GM18505 (cell line): ENCODE results near the gene GRIN1.
A peak's percentile ranks its signal among the peaks of the same experiment; 100 is the strongest.

Experiments
- ATAC-seq: cut with Tn5 transposase; IDR thresholded peaks from one replicate; pipeline ENCODE4 v1.9.1; 2021; ENCODE audit not compliant: unreplicated experiment
- POLR2A ChIP-seq: IDR thresholded peaks from 4 replicates; pipeline ENCODE4 v1.6.1; 2011; ENCODE audit warnings: borderline replicate concordance; ENCODE audit not compliant: insufficient read depth, insufficient read length; ENCODE audit errors: extremely low read depth

Gene GRIN1

DNA sequence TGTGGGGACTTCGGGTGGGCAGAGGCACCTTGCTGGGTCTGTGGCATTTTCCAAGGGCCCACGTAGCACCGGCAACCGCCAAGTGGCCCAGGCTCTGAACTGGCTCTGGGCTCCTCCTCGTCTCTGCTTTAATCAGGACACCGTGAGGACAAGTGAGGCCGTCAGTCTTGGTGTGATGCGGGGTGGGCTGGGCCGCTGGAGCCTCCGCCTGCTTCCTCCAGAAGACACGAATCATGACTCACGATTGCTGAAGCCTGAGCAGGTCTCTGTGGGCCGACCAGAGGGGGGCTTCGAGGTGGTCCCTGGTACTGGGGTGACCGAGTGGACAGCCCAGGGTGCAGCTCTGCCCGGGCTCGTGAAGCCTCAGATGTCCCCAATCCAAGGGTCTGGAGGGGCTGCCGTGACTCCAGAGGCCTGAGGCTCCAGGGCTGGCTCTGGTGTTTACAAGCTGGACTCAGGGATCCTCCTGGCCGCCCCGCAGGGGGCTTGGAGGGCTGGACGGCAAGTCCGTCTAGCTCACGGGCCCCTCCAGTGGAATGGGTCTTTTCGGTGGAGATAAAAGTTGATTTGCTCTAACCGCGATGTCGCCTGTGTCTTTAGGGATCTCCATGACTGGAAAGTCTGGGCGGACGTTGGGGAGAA lies 30.2 kb upstream of the GRIN1 start:
- no peak for ATAC-seq
- TF ChIP-seq POLR2A = no peak

DNA sequence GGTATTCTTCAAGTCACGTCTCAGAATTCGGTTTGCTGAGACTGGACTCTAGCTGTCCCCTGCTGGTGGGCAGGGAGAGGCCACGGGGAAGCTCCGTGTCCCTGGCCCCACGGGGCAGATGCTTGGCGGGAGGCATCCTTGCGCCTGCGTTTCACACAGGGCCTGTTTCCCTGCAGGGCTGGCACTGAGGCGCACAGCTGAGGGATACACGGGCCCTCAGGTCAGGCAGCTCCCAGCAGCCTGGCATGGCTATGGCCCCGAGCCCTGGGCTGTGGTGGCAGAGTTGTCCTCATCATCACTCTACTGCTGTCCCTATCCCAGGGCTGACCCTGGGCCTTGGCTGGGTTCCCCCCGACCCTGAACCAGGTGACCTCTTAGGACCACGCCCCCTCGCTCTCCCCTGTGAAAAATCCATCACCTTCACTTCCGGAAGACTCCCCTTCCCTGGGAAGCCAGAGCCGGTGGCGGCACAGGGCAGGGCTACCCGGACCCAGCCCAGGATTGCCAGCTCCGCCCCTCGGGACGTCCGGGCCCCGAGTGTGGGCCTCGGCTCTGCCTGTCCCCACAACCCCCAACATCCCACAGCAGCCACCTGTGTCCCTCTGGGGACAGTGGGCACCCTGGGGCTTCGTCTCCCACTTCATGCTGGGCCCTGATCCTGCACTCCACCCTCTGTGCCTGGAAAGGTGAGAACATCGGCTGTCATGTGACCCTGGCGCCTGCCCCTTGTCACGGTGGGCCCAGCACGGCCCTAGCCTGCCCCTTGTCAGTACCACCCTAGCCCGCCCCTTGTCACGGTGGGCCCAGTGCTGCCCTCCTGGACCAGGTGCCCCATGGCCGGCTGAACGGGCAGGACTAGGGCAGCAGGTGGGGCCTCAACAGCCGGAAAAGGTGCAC lies 29.5 kb upstream of the GRIN1 start:
- no peak for TF ChIP-seq POLR2A

GRCh38 chr9:137110147-137110910 lies 28.6 kb upstream of the GRIN1 start:
- ATAC-seq = no peak
- TF ChIP-seq POLR2A = no peak

More for the DNA sequence above, 29.5 kb upstream of the GRIN1 start:
- no peak for ATAC-seq

DNA sequence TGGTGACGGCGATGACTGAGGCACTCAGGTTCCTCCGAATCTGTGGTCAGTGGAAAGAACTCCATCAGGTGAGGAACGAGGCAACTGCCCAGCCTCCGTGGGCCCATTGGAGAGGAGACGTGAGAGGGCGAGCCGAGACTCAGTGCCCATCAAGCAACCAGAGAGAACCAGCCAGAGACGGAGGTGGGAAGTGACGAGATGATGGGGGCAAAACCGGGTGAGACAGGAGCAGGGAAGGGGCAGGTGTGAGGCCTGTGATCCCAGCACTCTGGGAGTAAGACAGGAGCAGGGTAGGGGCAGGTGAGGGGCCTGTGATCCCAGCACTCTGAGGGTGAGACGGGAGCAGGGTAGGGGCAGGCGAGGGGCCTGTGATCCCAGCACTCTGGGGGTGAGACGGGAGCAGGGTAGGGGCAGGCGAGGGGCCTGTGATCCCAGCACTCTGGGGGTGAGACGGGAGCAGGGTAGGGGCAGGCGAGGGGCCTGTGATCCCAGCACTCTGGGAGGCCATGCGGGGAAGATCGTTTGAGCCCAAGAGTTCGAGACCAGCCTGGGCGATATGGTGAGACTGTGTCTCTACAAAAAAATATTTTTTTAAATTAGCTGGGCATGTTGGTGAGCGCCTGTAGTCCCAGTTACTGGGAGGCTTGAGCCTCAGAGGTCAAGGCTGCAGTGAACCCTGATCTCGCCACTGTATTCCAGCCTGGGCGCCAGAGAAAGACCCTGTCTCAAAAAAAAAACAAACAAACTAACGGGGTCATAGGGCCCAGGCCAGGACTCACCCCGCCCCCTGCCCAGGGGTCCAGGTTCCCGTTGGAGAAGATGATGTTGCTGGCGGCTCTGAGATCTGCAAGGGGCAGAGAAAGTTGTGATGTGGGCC lies 27.8 kb upstream of the GRIN1 start:
- ATAC-seq = no peak
- no peak for TF ChIP-seq POLR2A

DNA sequence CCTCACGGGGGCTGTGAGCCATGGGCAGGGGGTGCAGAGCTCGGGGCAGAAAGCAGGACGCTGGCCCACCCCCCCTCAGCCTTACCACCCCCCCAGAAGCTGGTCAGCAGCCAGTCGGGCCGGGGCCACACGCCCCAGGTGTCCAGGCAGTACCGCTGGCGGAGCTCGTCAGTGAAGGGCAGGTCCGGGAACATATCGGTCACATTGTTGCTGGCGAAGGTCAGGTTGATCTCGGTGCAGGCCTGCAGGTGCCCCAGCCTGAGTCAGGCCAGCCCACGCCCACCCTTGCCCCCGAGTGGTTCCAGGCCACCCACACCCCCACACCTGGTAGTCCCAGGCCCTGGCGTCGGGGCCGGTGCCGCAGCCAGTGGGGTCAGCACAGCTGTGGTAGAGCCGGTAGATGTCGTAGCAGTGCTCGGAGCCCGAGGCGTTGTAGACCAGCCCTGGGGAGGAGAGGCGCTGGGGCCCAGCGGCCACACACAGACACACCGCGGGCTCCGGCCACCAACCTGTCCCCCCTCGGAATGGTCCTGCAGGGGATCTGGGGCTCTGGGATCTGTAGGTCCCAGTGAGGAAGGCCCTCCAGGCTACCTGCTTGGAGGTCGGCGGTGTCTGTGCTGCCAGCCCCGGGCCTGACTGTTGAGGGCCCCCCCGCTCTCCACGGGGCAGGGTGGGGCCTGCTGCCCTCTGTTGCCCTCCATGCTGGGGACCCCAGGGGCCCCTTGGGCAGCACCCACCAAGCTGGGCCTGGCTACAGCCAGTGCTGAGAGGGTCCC lies 27.0 kb upstream of the GRIN1 start:
- ATAC-seq = no peak
- TF ChIP-seq POLR2A = no peak

- no peak for ATAC-seq
- TF ChIP-seq POLR2A = no peak
Measured at GRCh38 chr9:137112564-137113384, 26.2 kb upstream of the GRIN1 start.

GRCh38 chr9:137113385-137114159 lies 25.4 kb upstream of the GRIN1 start:
- no peak for ATAC-seq
- no peak for TF ChIP-seq POLR2A

GRCh38 chr9:137114220-137114612 lies 24.7 kb upstream of the GRIN1 start:
- TF ChIP-seq POLR2A = no peak
- ATAC-seq = no peak

DNA sequence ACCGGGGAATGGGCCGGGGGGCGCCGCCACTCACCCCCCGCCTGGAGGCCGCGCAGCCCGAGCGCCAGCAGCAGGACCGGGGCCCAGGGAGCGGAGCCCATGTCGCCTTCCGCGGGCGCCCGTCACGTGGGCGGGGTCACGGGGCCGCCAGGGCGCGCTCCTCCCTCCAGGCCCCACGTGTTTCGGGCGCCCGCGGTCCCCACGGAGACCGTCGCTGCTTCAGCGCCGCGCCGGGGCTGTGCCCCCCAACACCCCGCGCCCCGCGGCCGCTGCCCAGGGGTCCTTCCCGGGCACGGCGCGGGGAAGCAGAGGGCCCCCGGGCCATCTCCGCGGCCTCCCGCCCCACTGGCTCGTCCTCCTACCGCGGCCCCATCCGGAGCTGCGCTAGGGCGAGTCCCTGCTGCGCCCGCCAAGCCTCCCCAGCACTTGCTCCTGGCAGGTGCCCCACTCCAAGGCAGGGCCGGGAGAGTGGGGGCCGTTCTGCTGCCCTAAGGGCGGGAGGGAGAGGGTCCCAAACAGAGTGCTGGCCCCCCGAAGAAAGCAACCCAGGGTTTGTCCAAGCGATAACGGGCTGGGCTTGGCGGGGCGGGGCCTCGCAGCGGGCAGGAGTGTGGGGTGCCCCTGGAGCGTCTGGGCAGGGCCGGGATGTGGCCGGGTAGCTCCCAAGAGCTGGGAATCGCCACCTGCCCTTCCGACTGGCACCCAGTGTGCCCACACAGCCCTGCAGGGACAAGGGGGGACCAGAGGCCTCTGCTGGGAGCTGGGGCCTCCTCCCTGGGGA lies 24.2 kb upstream of the GRIN1 start, which contains the start of gene DPP7:
Gene DPP7 (minus strand): TSS at position 121 of the 781 bp plus-strand sequence. CDS start 20 bp downstream, at position 101.
- TF ChIP-seq POLR2A = peak; percentile 71
- peak; percentile 61 for ATAC-seq
